B cell (primary cell): Measurements from ENCODE around the gene PHF8. TPM values are rescaled to one million over a fixed set of nuclear protein-coding genes. Genes with fewer than 3 reads are reported as not detected.

Source experiments
- ATAC-seq: fragments of 200-7000 bp; cut with Tn5 transposase; one replicate; pipeline ENCODE4 v1.10.0; 2021; ENCODE audit warnings: low read depth, mild to moderate bottlenecking, moderate number of reproducible peaks, moderate library complexity
- CTCF ChIA-PET: fragments of 350-600 bp; sonication (Branson Sonifier 250); formaldehyde crosslinking; loops from one replicate; lab custom pipeline; 2021; ENCODE audit warnings: antibody characterized with exemption, inconsistent platforms; lab: Charles Lee
- POLR2A ChIA-PET: fragments of 350-600 bp; sonication (Branson Sonifier 250); formaldehyde crosslinking; loops from one replicate; lab custom pipeline; 2021; ENCODE audit warnings: antibody characterized with exemption; lab: Charles Lee
- DNase-seq: peaks from one replicate; pipeline ENCODE4 v3.0.0; 2013
- H2AFZ ChIP-seq: 2 replicates; pipeline ENCODE4 v1.6.1; 2012; ENCODE audit warnings: mild to moderate bottlenecking, low read depth, low read length; ENCODE audit not compliant: insufficient read depth, poor library complexity, severe bottlenecking
- H3K27ac ChIP-seq, 2 donors: 1 replicate in 1 of 2; 2 replicates in 1 of 2; pipeline ENCODE4 v1.5.1; 2012 to 2013; ENCODE audit warnings: low read length in 2 of 2, mild to moderate bottlenecking in 2 of 2, moderate library complexity in 1 of 2
- H3K27me3 ChIP-seq, 4 experiments: fragments of 200-600 bp in 1 of 4; sonication (generic) in 1 of 4; replicated peaks in 1 of 4; 1 replicate in 2 of 4; 2 replicates in 2 of 4; pipeline versions ENCODE4 v1.6.1 to v1.7.0; 2013 to 2016; ENCODE audit warnings: low read length in 3 of 4, mild to moderate bottlenecking in 2 of 4, mixed read lengths in 1 of 4, moderate library complexity in 1 of 4; ENCODE audit not compliant: insufficient read depth in 4 of 4, control insufficient read depth in 3 of 4; ENCODE audit errors: control extremely low read depth in 1 of 4
- H3K36me3 ChIP-seq, 2 experiments: replicated peaks in 1 of 2; 1 replicate in 1 of 2; 2 replicates in 1 of 2; pipeline versions ENCODE4 v1.6.1 to v1.7.1; 2013; ENCODE audit warnings: low read length in 1 of 2; ENCODE audit not compliant: insufficient read depth in 2 of 2, control insufficient read depth in 1 of 2; ENCODE audit errors: control extremely low read depth in 1 of 2, extremely low read depth in 1 of 2
- H3K4me1 ChIP-seq, 2 donors: fragments of 200-600 bp in 1 of 2; sonication (generic) in 1 of 2; 1 replicate in 1 of 2; 2 replicates in 1 of 2; pipeline versions ENCODE4 v1.5.1 to v1.6.1; 2013 to 2017; ENCODE audit warnings: low read length in 2 of 2; ENCODE audit not compliant: control insufficient read depth in 2 of 2, insufficient read depth in 2 of 2
- H3K4me2 ChIP-seq: replicated peaks from 2 replicates; pipeline ENCODE3; 2012; ENCODE audit warnings: mild to moderate bottlenecking, low read depth, low read length; ENCODE audit not compliant: poor library complexity, severe bottlenecking
- H3K4me3 ChIP-seq, 5 experiments: fragments of 200-600 bp in 1 of 5; sonication (generic) in 1 of 5; 1 replicate in 3 of 5; 2 replicates in 2 of 5; pipeline versions ENCODE4 v1.5.1 to v1.7.0; 2011 to 2016; ENCODE audit warnings: low read length in 4 of 5, mild to moderate bottlenecking in 4 of 5, low read depth in 2 of 5, control low read depth in 1 of 5, moderate library complexity in 1 of 5; ENCODE audit not compliant: insufficient read depth in 1 of 5; ENCODE audit errors: control extremely low read depth in 1 of 5, extremely low read depth in 1 of 5
- H3K79me2 ChIP-seq: fragments of 200-600 bp; sonication (generic); one replicate; pipeline ENCODE4 v1.6.0; 2016; ENCODE audit warnings: low read length; ENCODE audit not compliant: control insufficient read depth, insufficient read depth
- H3K9ac ChIP-seq: fragments of 200-600 bp; sonication (generic); 2 replicates; pipeline ENCODE4 v1.6.1; 2017; ENCODE audit warnings: mild to moderate bottlenecking, low read length, moderate library complexity
- H3K9me3 ChIP-seq, 3 donors: one replicate each; pipeline versions ENCODE4 v1.6.1 to v1.7.1; 2013; ENCODE audit warnings: low read length in 2 of 3; ENCODE audit not compliant: control insufficient read depth in 2 of 3, insufficient read depth in 1 of 3; ENCODE audit errors: control extremely low read depth in 1 of 3
- H4K20me1 ChIP-seq: 2 replicates; pipeline ENCODE4 v1.6.0; 2012; ENCODE audit warnings: mild to moderate bottlenecking, low read length; ENCODE audit not compliant: insufficient read depth, control insufficient read depth, poor library complexity, severe bottlenecking
- H3K27ac Mint-ChIP-seq: one replicate; pipeline ENCODE4 v1.8.0; 2021; ENCODE audit warnings: mixed read lengths
- H3K27me3 Mint-ChIP-seq: one replicate; pipeline ENCODE4 v1.8.0; 2021; ENCODE audit warnings: mixed read lengths
- H3K4me1 Mint-ChIP-seq: one replicate; pipeline ENCODE4 v1.8.0; 2021; ENCODE audit warnings: mixed read lengths
- H3K4me3 Mint-ChIP-seq: one replicate; pipeline ENCODE4 v1.8.0; 2021; ENCODE audit warnings: mixed read lengths
- H3K9me3 Mint-ChIP-seq: one replicate; pipeline ENCODE4 v1.8.0; 2022; ENCODE audit warnings: mixed read lengths; ENCODE audit not compliant: insufficient read depth
- CTCF ChIP-seq: fragments of 200-600 bp; IDR thresholded peaks from one replicate; pipeline ENCODE4 v1.8.0; 2022; ENCODE audit warnings: antibody characterized with exemption, mild to moderate bottlenecking
- EZH2 ChIP-seq: IDR thresholded peaks from 2 replicates; pipeline ENCODE4 v1.6.1; 2012; ENCODE audit warnings: borderline replicate concordance, low read depth, mild to moderate bottlenecking, moderate library complexity, low read length; ENCODE audit not compliant: insufficient read depth, poor library complexity, severe bottlenecking
- WGBS: methylation state at CpG from one replicate; pipeline ENCODE4 v1.1.5; 2013; ENCODE audit warnings: missing lambda C conversion rate; ENCODE audit not compliant: insufficient coverage; 5-methylcytosine and 5-hydroxymethylcytosine counted together
- intact Hi-C: fragments of 100-400 bp; cut with micrococcal nuclease; formaldehyde crosslinking; loops from one replicate; pipeline ENCODE4 v1.10.0; 2022
- polyA plus RNA-seq: library from polyadenylated mRNA; depleted of rRNA; stranded (reverse); fragments of >200 nt; gene quantifications from 2 replicates; pipeline ENCODE4 v1.2.3, GENCODE V29; 2012
- total RNA-seq, 2 donors: library from RNA; stranded (reverse); fragments of 120-200 nt in 1 of 2; gene quantifications; 1 replicate in 1 of 2; 2 replicates in 1 of 2; pipeline versions ENCODE4 v1.2.3 to v1.2.4, GENCODE V29; 2013 to 2022

Gene PHF8
- total and polyA plus RNA-seq, 2 donors (not counting 1 experiment from before 2014, with no cell fraction given) = 21.4 to 73.2 TPM

- Histone ChIP-seq H3K4me2 (no peak overlapping the region), H3K9me3 (no peaks in the 10 kb centered on the region), H2AFZ (no peak overlapping the region), H3K4me3 (no peak overlapping the region), H3K36me3 (peaks cover 12 to 56% of the 10 kb centered on the region in 2 experiments), H3K27me3 (peaks cover 0 to 3% (median 0%) of the 10 kb centered on the region in 4 experiments), H3K27ac (no peak overlapping the region), H3K79me2 (no peaks in the 10 kb centered on the region), H3K9ac (no peak overlapping the region), H4K20me1 (no peaks in the 10 kb centered on the region), H3K4me1 (no peaks in the 10 kb centered on the region)
- DNase-seq (no peak), ATAC-seq (no peak)
- WGBS = no CpG with 5 or more reads among the region's 2 CpGs
- intact Hi-C loops = no loop called here
- CTCF ChIA-PET = no interaction called here
- Mint-ChIP-seq H3K27me3 (no peaks in the 10 kb centered on the region), H3K4me3 (no peak overlapping the region), H3K27ac (no peak overlapping the region), H3K9me3 (no peaks in the 10 kb centered on the region), H3K4me1 (no peaks in the 10 kb centered on the region)
- POLR2A ChIA-PET = no interaction called here
- no peak for TF ChIP-seq EZH2
Observed at GRCh38 chrX:53997724-53998123, 46.5 kb downstream of the PHF8 start.

- Histone ChIP-seq H2AFZ (no peak overlapping the region), H4K20me1 (no peaks in the 10 kb centered on the region), H3K4me2 (no peak overlapping the region), H3K79me2 (no peaks in the 10 kb centered on the region), H3K9ac (no peak overlapping the region), H3K4me1 (no peaks in the 10 kb centered on the region), H3K27ac (no peak overlapping the region), H3K4me3 (no peak overlapping the region), H3K27me3 (no peaks in the 10 kb centered on the region), H3K36me3 (peaks cover 0 to 32% of the 10 kb centered on the region in 2 experiments), H3K9me3 (no peaks in the 10 kb centered on the region)
- Mint-ChIP-seq H3K4me3 (no peak overlapping the region), H3K27ac (no peak overlapping the region), H3K27me3 (no peaks in the 10 kb centered on the region), H3K9me3 (no peaks in the 10 kb centered on the region), H3K4me1 (no peaks in the 10 kb centered on the region)
- ChIA-PET POLR2A (no interaction called here), CTCF (no interaction called here)
- DNase-seq (no peak), ATAC-seq (no peak)
- TF ChIP-seq CTCF (no peak), EZH2 (no peak)
- intact Hi-C loops = no loop called here
- no CpG with 5 or more reads among the region's 4 CpGs for WGBS
Observed at GRCh38 chrX:53992589-53992988, 51.7 kb downstream of the PHF8 start.
